ENCODE results near the gene PROP1.
"Not testable (repeated sequence)": the region's sequence is repeated elsewhere in the genome, so short reads cannot be mapped to it uniquely, and the experiment has no call there.

The PROP1 gene

GRCh38 chr5:177982072-177982727, 13.8 kb downstream of the PROP1 start:
- no peak for DNase-seq (ENCODE audit: low spot score)

- DNase-seq (ENCODE audit: low spot score) = no peak
Measured at GRCh38 chr5:177981296-177982071, 14.6 kb downstream of the PROP1 start.

GRCh38 chr5:177980743-177981151, 15.3 kb downstream of the PROP1 start:
- DNase-seq (ENCODE audit: low spot score) = no peak

GRCh38 chr5:177977600-177977999, 18.4 kb downstream of the PROP1 start:
- not testable (repeated sequence) for DNase-seq (ENCODE audit: low spot score)

- DNase-seq (ENCODE audit: low spot score) = no peak
Measured at GRCh38 chr5:177973066-177973635, 22.9 kb downstream of the PROP1 start.

- DNase-seq (ENCODE audit: low spot score) = no peak
Measured at GRCh38 chr5:177972613-177973012, 23.4 kb downstream of the PROP1 start.

- not testable (repeated sequence) for DNase-seq (ENCODE audit: low spot score)
Measured at GRCh38 chr5:177972014-177972413, 24.0 kb downstream of the PROP1 start.

- DNase-seq (ENCODE audit: low spot score) = no peak
Measured at GRCh38 chr5:177968661-177969211, 27.3 kb downstream of the PROP1 start.

- DNase-seq (ENCODE audit: low spot score) = no peak
Measured at GRCh38 chr5:177967221-177967887, 28.7 kb downstream of the PROP1 start.

GRCh38 chr5:177966839-177967166, 29.2 kb downstream of the PROP1 start:
- no peak for DNase-seq (ENCODE audit: low spot score)

GRCh38 chr5:177966009-177966838, 29.8 kb downstream of the PROP1 start:
- no peak for DNase-seq (ENCODE audit: low spot score)

- no peak for DNase-seq (ENCODE audit: low spot score)
Measured at GRCh38 chr5:177964471-177964870, 31.6 kb downstream of the PROP1 start.

- no peak for DNase-seq (ENCODE audit: low spot score)
Measured at GRCh38 chr5:177963966-177964365, 32.1 kb downstream of the PROP1 start.

GRCh38 chr5:177959315-177959714, 36.7 kb downstream of the PROP1 start:
- DNase-seq (ENCODE audit: low spot score) = no peak

GRCh38 chr5:177958696-177959095, 37.3 kb downstream of the PROP1 start:
- no peak for DNase-seq (ENCODE audit: low spot score)

- no peak for DNase-seq (ENCODE audit: low spot score)
Measured at GRCh38 chr5:177957241-177957640, 38.8 kb downstream of the PROP1 start.

- DNase-seq (ENCODE audit: low spot score) = not testable (repeated sequence)
Measured at GRCh38 chr5:177953101-177953500, 42.9 kb downstream of the PROP1 start.

- DNase-seq (ENCODE audit: low spot score) = not testable (repeated sequence)
Measured at GRCh38 chr5:177949656-177950055, 46.4 kb downstream of the PROP1 start.

- DNase-seq (ENCODE audit: low spot score) = not testable (repeated sequence)
Measured at GRCh38 chr5:177949065-177949464, 47.0 kb downstream of the PROP1 start.

- not testable (repeated sequence) for DNase-seq (ENCODE audit: low spot score)
Measured at GRCh38 chr5:177947912-177948311, 48.1 kb downstream of the PROP1 start.

- DNase-seq (ENCODE audit: low spot score) = peak; percentile 32
Measured at GRCh38 chr5:177945601-177946283, 50.3 kb downstream of the PROP1 start.
